HL-60 (cell line): Measurements from ENCODE around the gene VRK3.
"Not testable (repeated sequence)": the region's sequence is repeated elsewhere in the genome, so short reads cannot be mapped to it uniquely, and the experiment has no call there.

ENCODE experiments used
- CTCF ChIP-seq: IDR thresholded peaks from one replicate; pipeline ENCODE4 v1.5.1; 2011; ENCODE audit warnings: low read length, control low read depth, inconsistent platforms; ENCODE audit not compliant: insufficient read depth
- GABPA ChIP-seq: IDR thresholded peaks from 2 replicates; pipeline ENCODE4 v1.6.1; 2012; ENCODE audit warnings: low read depth
- POLR2AphosphoS5 ChIP-seq: IDR thresholded peaks from 2 replicates; pipeline ENCODE4 v1.6.1; 2012; ENCODE audit warnings: low read depth
- REST ChIP-seq: IDR thresholded peaks from 2 replicates; pipeline ENCODE4 v1.6.1; 2012; ENCODE audit warnings: low read depth; ENCODE audit not compliant: insufficient replicate concordance

- TF ChIP-seq CTCF, REST, POLR2AphosphoS5, GABPA: not testable (repeated sequence)
Measured at GRCh38 chr19:49958596-49958995, 66.6 kb downstream of the VRK3 start.
